ENCODE measurements around the gene PLPPR1. TPM values are rescaled to one million over a fixed set of nuclear protein-coding genes. Genes with fewer than 3 reads are reported as not detected.

The PLPPR1 gene
- total and polyA plus RNA-seq, 2 of the 4 experiments (the other 2 are of a cell fraction), result not detected

GRCh38 chr9:101225271-101225670, 196.7 kb downstream of the PLPPR1 start:
- Histone ChIP-seq H3K36me3 (ENCODE audit: control insufficient read depth, insufficient read depth, low read length) (no peaks in the 10 kb centered on the region), H3K23ac (ENCODE audit: low read depth, low read length) (no peak overlapping the region), H2BK20ac (ENCODE audit: low read depth, low read length) (no peak overlapping the region), H2BK15ac (ENCODE audit: low read depth, low read length) (no peak overlapping the region), H3K79me1 (ENCODE audit: low read depth in 1 of 2, low read length in 2 of 2) (no peaks in the 10 kb centered on the region), H4K91ac (ENCODE audit: insufficient read depth, low read depth, low read length) (no peak overlapping the region), H2AK5ac (ENCODE audit: low read depth, low read length) (no peak overlapping the region), H3K9me1 (ENCODE audit: insufficient read depth, low read length) (no peaks in the 10 kb centered on the region), H3K18ac (ENCODE audit: low read depth, low read length) (no peak overlapping the region), H3K14ac (replicated peaks; ENCODE audit: low read depth, low read length) (no peak overlapping the region), H3K4me3 (ENCODE audit: insufficient read depth, low read depth, low read length) (no peak overlapping the region), H3K9me3 (ENCODE audit: control insufficient read depth, insufficient read depth, low read length) (peaks cover 1% of the 10 kb centered on the region; the same call in 1 of the 2 replicates), H3K9ac (ENCODE audit: low read depth, low read length) (no peak overlapping the region), H2BK120ac (ENCODE audit: low read depth, low read length) (no peak overlapping the region), H2BK5ac (ENCODE audit: low read depth, low read length, poor library complexity, severe bottlenecking) (no peak overlapping the region), H4K5ac (ENCODE audit: low read depth, low read length) (no peak overlapping the region), H4K8ac (ENCODE audit: low read depth in 2 of 2, low read length in 2 of 2) (no peak overlapping the region), H2AK9ac (replicated peaks; ENCODE audit: low read depth, low read length, poor library complexity) (no peak overlapping the region), H3K27me3 (ENCODE audit: control insufficient read depth, insufficient read depth, low read length) (no peaks in the 10 kb centered on the region), H3K4me1 (ENCODE audit: control insufficient read depth, insufficient read depth, low read length) (no peaks in the 10 kb centered on the region), H4K20me1 (ENCODE audit: insufficient read depth, low read length) (no peaks in the 10 kb centered on the region), H3K4ac (ENCODE audit: low read depth, low read length) (no peak overlapping the region), H3K56ac (ENCODE audit: extremely low read depth, insufficient read depth, low read length) (no peak overlapping the region), H2AFZ (replicated peaks; ENCODE audit: low read length, poor library complexity) (no peak overlapping the region), H3K27ac (ENCODE audit: insufficient read depth, low read length) (no peak overlapping the region), H3K4me2 (ENCODE audit: low read depth, low read length) (no peak overlapping the region)
- WGBS, 2 experiments (ENCODE audit: extremely low coverage in 2 of 2, insufficient read length in 1 of 2), result no CpG with 5 or more reads among the region's 4 CpGs
- ChIA-PET POLR2A (ENCODE audit: unreplicated experiment) (no interaction called here), CTCF (interaction anchor here (0.6 kb wide), 1 partner anchor 37 kb away, joined by 3 read pairs; no protein-coding TSS in a partner anchor)
- DNase-seq (no peak), ATAC-seq (ENCODE audit: low read depth) (no peak)
- in situ Hi-C loops (cut with MboI; ENCODE audit: low sequenced_read_pairs) (no loop called here), intact Hi-C loops (cut with micrococcal nuclease) (no loop called here), dilution Hi-C loops (cut with HindIII; ENCODE audit: low sequenced_read_pairs, unreplicated experiment) (no loop called here)
- TF ChIP-seq RAD21 (IDR thresholded peaks at IDR 0.05; ENCODE audit: low read length), result no peak
- TF ChIP-seq MXI1 (IDR thresholded peaks at IDR 0.05; ENCODE audit: borderline replicate concordance, low read depth, low read length), result no peak
- no peak for TF ChIP-seq CHD1 (IDR thresholded peaks at IDR 0.05; ENCODE audit: low read depth, low read length)
- no peak for TF ChIP-seq ELK1 (IDR thresholded peaks at IDR 0.05; ENCODE audit: borderline replicate concordance, low read depth, low read length)
- TF ChIP-seq USF2 (IDR thresholded peaks at IDR 0.05; ENCODE audit: low read depth, low read length), result no peak
- no peak for TF ChIP-seq CEBPB (IDR thresholded peaks at IDR 0.05; ENCODE audit: low read depth, low read length)
- no peak for TF ChIP-seq SMC3 (IDR thresholded peaks at IDR 0.05; ENCODE audit: low read depth, low read length)
- no peak for TF ChIP-seq RCOR1 (IDR thresholded peaks at IDR 0.05; ENCODE audit: insufficient replicate concordance, low read length)
- TF ChIP-seq BHLHE40 (IDR thresholded peaks at IDR 0.05; ENCODE audit: low read depth, low read length), result no peak
- no peak for TF ChIP-seq MAZ (IDR thresholded peaks at IDR 0.05; ENCODE audit: borderline replicate concordance, low read depth, low read length)
- no peak for TF ChIP-seq FOS (IDR thresholded peaks at IDR 0.05; ENCODE audit: low read depth, low read length)
- no peak for TF ChIP-seq RFX5 (IDR thresholded peaks at IDR 0.05; ENCODE audit: low read depth, low read length)
- BruUV-seq (replicated peaks), result no TSS peak
